Stimulated activated CD4-positive, alpha-beta T cell treated with anti-CD3 and anti-CD28 coated beads, Interleukin-12 subunit alpha, Interleukin-12 subunit beta, amount 100 ng/mL, for 48 hours (primary cell): Measurements from ENCODE around the gene EPHB1.
"Not testable (repeated sequence)": the region's sequence is repeated elsewhere in the genome, so short reads cannot be mapped to it uniquely, and the experiment has no call there.

Source experiments
- DNase-seq, 3 donors: peaks; one replicate each; pipeline ENCODE4 v3.0.0-alpha.2; 2020; ENCODE audit warnings: low read depth in 2 of 3, low spot score in 1 of 3

The EPHB1 gene

DNA sequence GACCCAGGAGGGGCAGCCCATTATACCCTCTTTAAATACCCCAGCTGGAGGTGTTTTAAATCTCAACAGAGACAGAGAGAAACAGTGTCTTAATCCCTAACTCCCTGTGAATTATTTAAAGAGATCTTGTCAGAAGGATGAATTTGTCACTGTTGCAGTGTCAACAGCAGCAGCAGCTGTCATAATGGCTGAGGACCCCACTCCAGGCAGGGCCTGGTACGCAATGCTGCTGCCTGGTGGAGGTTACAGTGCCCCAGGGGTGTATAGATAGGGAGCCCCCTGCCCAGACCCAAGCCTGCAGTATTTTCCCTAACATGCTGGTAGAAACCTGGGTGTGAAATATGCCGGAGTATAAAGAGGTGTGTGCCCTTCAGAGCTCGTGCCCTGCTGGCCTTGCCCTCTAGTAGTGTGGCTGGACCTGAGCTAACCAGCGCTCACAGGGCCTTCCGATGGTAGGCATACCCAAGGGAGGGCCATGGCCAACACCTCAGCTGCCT lies 143.0 kb downstream of the EPHB1 start:
- DNase-seq, result no peak

DNA sequence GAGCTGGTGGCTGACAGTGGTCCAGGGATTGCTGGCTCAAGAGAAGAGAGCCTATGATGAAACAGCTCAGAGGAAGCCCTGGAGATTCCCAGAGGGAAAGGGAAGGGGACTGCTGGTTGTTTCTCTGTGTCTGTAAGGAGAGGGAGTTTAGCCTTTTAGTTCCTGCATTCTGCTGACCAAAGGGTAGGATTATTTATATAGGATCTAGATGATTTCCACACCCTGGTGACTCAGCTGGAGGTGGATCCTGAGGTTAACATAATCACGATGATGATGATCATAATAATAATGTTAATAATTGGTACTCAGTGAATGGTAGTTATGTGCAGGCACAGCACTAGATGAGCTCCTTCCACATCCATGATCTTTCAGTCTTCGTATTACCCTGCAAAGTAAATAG lies 144.9 kb downstream of the EPHB1 start:
- no peak for DNase-seq

DNA sequence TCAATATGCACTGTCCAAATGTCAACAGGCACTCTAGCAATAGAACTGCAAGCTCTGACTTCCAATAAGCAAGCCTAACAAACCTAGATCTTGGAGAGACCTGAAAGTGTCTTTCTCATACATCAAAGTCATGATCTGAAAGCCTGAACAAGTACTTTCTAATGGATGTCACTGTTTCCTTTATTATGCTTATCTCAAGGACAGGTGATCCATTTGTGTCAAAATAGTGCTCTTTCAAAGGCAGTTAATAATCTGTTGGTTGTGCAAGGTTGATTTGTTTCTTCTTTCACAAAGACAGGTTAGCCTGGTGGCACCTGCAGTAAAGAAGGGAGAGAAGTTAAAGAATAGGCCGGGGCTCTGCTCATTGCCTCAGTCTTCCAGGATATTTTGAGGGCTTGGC lies 146.8 kb downstream of the EPHB1 start:
- no peak for DNase-seq

DNA sequence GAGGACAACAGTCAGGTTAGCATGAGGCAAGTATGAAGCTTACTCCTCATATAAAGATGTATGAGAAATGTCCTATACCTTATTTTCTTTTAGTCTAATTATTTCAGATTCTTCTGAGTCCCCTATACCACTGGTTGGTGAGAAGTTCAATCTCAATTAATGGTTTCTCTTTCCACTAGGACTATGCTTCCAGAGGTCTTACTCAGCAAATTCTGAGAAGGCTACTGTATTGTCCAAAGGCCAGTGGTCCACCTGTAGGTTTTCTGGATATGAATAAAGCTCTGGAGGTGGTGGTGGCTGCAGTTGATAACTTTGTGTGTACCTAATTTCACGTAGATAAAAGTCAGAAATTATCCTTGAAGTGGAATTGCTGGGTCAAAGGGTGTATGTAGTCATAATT lies 149.4 kb downstream of the EPHB1 start:
- no peak for DNase-seq

- DNase-seq, result no peak
Observed at GRCh38 chr3:134949150-134949549, 154.1 kb downstream of the EPHB1 start.

DNA sequence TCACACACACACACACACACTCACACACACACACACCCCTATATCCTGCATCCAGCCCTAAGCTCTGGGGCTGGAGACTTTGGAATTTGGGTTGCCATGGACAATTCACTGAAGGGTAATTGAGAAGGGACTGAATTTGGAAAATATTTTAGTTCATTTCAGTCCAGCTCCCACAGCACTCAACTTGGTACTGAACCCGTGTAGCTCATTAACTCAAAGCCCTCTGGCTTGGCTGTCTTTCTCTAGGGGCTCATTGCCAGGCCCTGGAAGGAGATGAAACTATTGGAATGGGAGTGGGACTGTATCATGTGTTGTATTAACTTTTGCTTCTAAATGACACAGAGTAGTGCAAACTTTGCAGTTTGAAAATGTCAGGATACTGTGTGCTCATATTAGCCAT lies 157.3 kb downstream of the EPHB1 start:
- no peak for DNase-seq

DNA sequence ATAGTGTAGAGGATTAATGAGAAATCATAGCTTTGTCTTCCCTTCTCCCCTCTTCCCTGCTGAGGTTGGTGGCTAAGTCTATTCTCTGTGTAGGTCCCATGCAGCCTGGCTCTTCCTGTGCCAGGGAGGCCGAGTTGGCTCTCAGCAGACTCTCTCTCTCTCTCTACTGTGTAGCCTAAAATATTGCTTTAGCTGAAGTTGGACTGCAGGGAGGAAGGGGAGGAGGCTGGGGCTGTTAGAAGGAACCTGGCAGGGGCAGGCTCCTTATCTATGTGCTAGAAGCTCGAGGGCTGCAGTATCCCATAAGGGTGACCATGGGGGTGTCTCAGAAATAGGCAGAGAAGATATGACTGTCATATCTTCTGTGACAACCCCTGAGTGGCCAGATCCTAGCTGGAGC lies 160.8 kb downstream of the EPHB1 start:
- DNase-seq, result no peak

- DNase-seq, result no peak
Observed at GRCh38 chr3:134956395-134956794, 161.3 kb downstream of the EPHB1 start.

DNA sequence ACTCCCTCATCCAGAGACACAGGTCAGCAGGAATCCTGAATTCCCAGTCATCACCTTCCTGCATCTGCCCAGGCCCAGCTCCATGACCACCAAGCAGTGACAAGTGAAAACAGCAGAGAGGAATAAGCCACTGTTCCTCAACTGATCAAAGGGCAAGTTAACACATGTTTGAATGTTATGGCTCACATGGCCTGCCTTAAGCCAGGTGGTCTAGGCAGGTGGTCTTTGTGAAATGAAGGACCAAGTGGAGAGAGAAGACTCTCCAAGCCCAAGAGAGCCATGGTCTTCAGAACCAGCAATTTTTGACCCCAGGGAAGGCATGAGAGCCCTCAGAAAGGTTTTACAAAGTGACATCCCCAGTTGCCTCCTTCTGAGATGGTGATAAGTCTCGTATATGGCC lies 161.8 kb downstream of the EPHB1 start:
- no peak for DNase-seq

DNA sequence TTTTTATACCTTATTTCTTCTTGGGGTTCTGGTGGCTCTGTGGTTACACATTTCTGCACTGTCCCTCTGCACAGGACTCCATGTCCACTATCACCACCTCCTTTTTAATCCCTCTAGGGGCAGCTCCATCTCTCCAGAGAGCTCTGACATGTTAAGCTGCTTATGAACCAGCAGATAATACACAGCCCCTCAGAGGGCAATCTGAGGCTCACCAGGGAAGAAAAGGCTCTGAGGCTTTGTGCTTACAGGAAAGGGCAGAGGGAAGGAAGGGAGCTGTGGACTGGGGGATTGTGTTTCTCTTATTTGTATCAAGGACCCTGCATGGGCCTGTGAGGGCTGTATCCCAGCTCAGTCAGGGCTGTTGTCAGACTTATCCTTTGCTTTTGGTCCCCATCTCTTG lies 164.5 kb downstream of the EPHB1 start:
- no peak for DNase-seq

GRCh38 chr3:134964226-134964625 lies 169.2 kb downstream of the EPHB1 start:
- DNase-seq, result no peak

- no peak for DNase-seq
Observed at GRCh38 chr3:134965865-134966481, 170.9 kb downstream of the EPHB1 start.

GRCh38 chr3:134970895-134971294 lies 175.8 kb downstream of the EPHB1 start:
- DNase-seq, result no peak

DNA sequence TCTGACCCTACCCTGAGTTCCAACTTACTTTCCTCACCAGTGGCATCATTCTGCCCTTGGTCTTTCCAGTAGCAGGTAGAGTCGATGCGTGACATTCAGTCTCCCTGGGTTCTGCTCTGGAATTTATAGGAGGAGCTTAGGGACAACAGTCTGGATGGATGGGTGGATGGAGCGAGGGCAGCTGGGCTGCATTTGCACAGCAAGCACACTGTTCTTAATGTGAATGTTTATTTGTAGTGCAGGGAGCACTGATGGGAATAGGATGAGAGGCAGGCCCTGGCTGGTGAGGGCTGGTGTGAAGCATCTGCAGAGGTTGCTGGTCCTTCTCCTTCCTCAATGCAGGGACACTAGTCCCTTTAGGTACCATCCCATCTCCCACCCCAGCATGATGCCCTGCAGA lies 176.2 kb downstream of the EPHB1 start:
- no peak for DNase-seq

- DNase-seq, result not testable (repeated sequence)
Observed at GRCh38 chr3:134971907-134972306, 176.8 kb downstream of the EPHB1 start.

DNA sequence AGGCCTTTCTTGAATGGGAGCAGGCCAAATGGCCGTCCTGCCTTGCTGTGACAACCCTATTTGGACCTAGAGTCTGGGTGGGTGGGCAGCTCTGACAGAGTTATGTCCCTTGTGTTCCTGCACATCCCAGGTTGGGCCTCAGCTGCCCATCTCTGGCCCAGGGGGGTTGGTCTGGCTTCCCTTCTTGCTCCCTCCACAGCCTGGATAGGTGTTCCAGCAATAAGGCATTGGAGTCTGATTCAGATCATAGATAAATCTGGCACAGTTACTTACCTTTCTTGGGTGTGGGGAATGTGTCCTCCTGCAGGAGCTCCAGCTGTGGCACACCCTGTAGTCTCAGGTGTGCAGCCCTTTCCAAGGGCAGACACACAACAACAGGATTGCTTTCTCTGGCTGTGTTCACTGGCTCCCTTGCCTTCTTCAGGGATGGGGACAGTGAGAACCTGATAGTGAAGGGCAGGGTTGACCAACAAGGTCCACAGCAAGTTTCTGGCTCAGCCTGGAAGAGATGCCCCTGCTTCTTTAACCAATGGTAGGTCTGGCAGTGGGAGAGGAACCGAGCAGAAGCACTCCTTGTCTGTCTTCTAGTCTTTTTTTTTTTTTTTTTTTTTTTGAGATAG lies 177.9 kb downstream of the EPHB1 start:
- no peak for DNase-seq

DNA sequence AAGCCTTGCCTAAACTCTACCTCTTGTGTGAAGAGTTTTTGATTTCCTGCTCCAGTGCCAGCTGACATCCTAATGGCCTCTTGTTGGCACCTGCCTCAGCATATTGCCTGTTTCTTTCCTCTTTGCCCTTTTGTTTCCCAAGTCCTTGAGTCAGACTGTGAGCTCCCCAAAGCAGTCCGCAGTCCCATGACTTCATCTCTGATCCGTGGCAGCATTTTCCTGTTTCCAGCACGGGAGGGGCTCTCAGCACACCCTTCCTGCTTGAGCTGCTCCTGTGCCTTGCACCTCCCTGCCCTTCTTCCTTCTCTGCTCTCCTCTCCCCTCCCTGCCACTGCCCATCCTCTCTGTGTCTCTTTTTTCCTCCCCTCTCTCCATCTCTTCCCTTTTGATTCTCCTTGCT lies 179.6 kb downstream of the EPHB1 start:
- DNase-seq, result no peak

DNA sequence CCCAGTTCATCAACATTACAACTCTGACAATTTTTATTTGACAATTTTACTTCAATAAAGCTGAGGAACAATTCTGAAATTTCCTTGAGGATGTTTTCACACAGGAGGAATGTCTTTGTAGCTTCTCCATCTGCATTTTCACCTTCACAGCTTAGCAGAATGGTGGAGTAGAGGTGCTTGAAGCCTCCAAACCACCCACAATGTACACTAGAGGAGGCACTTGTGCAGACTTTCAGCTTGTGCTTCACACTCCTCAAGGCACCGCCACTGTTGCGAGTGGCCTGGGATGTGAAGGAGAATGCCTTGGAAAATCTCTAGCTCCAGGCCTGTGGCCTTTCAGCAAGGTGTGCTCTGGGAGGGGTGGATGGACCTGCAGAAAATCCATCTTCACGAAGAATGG lies 181.9 kb downstream of the EPHB1 start:
- no peak for DNase-seq

GRCh38 chr3:134978658-134979057 lies 183.6 kb downstream of the EPHB1 start:
- DNase-seq, result no peak

- DNase-seq, result no peak
Observed at GRCh38 chr3:134985864-134986715, 191.0 kb downstream of the EPHB1 start.

- DNase-seq, result no peak
Observed at GRCh38 chr3:134988666-134989065, 193.6 kb downstream of the EPHB1 start.

DNA sequence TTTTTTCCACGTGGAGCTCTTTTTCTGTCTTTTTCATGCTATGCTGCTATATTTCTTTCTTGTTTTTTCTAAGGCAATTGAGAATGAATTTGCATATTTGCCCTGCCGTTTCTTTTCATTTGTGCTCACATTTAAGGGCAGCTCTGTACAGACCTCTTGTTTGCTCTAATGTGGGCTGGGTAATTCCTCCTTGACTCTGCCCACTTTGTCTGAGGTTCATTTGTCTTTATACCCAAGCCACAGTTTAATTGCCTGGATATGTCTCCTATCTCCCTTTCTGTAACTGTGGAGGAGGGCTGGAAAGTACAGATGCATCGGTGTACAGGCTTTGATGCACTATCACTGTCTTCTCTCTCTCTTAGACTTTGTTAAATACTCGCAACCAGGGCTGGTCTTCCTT lies 195.9 kb downstream of the EPHB1 start:
- DNase-seq, result no peak
